Choroid plexus epithelial cell (primary cell): ENCODE data around the gene MICALL2.
A peak's percentile ranks its signal among the peaks of the same experiment; 100 is the strongest.

Source experiments
- DNase-seq: peaks from one replicate; pipeline ENCODE4 v3.0.0-alpha.2; 2010; ENCODE audit warnings: low read depth
- H3K4me3 ChIP-seq: 2 replicates; pipeline ENCODE4 v1.5.1; 2011; ENCODE audit warnings: low read depth, mild to moderate bottlenecking, control low read depth, low read length, moderate library complexity
- TF ChIP-seq, protein P1 (sequence below): conservative IDR thresholded peaks from 2 replicates; pipeline ENCODE4 v1.5.1; 2011; ENCODE audit warnings: low read depth, mild to moderate bottlenecking, control low read depth, inconsistent platforms, low read length, moderate library complexity

The MICALL2 gene

DNA sequence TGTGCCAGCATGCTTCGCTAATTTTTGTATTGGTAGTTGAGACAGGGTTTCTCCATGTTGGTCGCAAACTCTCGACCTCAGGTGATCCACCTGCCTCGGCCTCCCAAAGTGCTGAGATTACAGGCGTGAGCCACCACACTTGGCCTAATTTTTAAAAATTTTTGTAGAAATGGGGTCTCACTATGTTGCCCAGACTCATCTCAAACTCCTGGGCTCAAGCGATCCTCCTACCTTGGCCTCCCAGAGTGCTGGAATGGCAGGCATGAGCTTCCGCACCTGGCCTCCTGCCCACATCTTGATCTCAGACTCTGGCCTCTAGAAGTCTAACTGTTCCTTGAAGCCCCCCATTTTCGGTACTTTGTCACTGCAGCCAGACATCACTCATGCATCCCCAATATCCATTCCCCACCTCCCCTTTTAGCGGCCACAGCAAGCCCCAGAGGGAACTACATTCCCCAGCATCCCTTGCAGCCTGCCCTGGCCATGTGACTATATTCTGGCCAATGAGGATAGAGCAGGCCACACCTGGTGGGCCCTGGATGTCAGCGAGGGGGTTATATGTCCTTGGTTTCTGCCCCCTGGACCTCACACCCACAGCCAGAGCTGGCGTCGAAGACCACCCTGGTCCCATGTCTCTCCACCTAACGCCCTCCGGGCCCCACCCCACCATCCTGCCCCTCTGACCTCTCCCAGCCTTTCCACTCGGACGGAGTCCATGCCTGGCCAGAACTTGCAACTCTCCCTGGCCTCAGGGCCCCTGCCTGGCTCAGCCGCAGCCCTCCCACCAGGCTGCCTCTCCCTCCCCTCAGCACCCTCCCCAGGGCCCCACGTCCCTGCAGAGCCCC is 33.8 kb downstream of the MICALL2 start:
- TF ChIP-seq, protein P1, sequence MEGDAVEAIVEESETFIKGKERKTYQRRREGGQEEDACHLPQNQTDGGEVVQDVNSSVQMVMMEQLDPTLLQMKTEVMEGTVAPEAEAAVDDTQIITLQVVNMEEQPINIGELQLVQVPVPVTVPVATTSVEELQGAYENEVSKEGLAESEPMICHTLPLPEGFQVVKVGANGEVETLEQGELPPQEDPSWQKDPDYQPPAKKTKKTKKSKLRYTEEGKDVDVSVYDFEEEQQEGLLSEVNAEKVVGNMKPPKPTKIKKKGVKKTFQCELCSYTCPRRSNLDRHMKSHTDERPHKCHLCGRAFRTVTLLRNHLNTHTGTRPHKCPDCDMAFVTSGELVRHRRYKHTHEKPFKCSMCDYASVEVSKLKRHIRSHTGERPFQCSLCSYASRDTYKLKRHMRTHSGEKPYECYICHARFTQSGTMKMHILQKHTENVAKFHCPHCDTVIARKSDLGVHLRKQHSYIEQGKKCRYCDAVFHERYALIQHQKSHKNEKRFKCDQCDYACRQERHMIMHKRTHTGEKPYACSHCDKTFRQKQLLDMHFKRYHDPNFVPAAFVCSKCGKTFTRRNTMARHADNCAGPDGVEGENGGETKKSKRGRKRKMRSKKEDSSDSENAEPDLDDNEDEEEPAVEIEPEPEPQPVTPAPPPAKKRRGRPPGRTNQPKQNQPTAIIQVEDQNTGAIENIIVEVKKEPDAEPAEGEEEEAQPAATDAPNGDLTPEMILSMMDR, result no peak
- peak; percentile 26 for DNase-seq
- no peak overlapping the region for H3K4me3 ChIP-seq

DNA sequence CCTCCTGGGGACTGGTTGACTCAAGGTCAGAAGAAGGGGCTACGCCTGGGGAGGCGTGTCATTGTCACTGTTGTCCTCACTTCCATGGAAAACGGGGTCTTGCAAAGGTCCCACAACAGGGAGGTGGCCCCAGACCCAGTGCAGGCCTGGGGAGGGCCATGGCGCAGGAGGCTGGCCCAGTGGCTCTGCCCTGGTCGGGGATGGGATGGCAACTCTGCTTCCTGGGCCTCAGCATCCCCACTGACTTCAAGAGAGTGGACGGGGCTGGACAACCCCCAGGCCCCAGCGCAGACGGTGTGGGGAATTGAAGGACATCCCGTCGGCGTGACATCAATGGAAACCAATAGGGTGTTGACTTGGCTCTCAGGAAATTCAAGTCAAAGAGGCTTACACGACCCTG is 35.2 kb downstream of the MICALL2 start:
- DNase-seq, result no peak
- no peak overlapping the region for H3K4me3 ChIP-seq
- TF ChIP-seq, protein P1, result no peak

DNA sequence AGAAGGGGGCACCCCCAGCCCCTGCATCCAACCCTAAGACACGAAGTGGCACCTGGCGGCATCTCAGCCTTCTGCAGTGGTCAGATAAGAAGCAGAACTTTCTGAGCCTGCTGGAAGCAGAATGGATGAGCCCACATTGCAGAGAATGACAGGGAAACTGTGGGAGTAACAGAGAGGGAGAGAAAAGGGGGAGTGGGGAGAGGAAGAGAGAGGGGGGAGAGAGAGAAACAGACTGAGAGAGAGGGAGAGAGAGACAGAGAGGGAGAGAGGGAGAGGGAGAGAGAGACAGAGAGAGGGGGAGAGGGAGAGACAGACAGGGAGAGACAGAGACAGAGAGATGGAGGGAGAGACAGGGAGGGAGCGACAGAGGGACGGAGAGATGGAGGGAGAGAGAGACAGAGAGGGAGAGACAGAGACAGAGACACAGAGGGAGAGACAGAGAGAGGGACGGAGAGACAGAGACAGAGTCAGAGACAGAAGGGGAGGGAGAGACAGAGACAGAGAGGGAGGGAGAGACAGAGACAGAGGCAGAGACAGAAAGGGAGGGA is 35.9 kb downstream of the MICALL2 start:
- TF ChIP-seq, protein P1, result no peak
- DNase-seq, result no peak
- no peak overlapping the region for H3K4me3 ChIP-seq

DNA sequence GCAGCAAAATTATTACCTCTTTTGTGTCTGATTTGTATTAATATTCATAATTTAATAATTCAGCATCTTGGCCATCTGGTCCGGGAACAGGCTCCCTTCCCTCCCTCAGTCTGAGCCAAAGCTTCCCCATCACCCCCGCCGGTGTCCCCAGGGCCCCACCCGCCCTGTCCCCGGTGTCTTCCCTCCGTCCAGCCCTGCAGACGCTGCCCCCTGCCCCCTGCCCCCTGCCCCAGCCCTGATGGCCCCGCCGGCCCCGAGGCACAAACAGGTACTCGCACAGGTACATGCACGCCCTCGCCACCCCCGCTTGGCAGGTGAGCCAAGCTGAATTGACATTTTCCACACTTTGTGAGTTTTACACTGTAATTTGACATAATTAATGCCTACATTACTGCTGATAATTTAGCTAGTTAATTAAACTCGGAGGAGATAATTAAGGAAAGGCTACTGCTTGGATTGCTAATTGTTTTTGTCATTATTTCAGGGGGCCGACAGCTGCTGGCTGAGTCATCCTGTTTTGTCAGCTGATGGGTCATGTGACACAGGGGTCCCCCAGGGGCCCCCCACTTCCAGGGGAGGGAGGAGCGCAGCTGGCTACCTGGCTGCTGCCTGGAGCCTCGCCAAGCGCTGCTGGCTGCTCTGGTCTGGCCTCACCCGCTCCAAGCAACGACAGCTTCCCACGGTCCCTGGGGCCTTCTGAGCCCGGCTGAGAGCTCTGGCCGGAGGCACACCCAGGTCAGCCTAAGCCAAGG is 36.6 kb downstream of the MICALL2 start:
- TF ChIP-seq, protein P1, result no peak
- H3K4me3 ChIP-seq, result no peak overlapping the region
- peak; percentile 37 for DNase-seq

DNA sequence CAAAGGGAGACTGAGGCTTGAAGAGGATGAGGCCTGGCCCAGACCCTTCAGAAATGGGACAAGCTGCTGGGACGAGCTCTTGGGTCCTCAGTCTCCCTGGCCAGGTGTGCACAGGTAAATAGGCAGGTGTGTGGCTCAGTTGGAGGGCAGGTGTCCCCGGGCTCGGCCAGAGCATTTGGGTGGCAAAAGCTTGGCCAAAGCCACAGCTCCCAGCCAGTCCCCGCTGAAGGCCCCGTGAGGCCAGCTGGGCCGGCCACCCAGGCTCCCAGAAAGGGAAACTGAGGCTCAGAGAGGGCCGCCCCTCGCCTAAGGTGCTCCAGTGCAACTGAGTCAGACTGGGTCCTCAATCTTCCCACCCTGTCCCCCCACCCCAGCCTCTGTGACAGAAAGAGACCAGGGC is 37.3 kb downstream of the MICALL2 start:
- TF ChIP-seq, protein P1, result no peak
- DNase-seq, result no peak
- no peak overlapping the region for H3K4me3 ChIP-seq

DNA sequence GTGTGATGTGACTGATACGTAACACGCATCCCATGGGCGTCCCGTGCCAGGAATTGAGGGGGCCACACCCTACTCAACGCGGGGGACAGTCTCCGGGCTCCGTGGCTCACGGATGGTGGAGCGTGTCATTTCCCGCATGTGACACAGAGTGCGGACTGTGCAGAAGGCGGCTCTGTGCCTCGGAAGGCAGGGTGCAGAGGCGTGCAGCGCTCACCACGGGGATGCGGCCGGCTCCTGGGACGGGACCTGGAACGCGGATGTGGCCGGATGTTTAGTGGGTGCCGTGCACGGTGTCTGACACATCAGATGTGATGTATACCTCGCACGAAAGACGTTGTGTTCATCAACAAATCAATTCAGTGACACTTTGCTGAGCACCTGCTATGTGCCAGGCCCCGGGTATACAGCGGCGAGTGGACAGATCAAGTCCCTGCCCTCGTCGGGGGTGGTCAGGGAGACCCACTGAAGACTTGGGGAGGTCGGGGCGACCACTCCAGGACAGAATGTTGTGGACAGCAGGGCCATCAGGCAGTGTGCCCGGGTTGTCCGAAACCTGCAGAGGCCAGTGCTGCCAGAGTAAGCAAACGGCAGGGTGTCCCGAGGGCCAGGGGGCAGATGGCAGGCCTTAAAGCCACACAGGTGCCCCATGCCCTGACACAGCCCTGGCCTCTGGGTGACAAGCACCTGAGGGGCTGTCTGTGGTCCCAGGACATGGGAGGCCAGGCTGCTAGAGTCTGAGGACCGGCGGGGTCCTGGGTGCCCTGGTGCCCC is 38.1 kb downstream of the MICALL2 start:
- TF ChIP-seq, protein P1, result no peak
- no peak for DNase-seq
- no peak overlapping the region for H3K4me3 ChIP-seq
